HL-60/S4 (cell line): ENCODE measurements around the gene SCARF1.

Experiments
- in situ Hi-C: fragments of 300-500 bp; cut with MboI; formaldehyde crosslinking; loops from 2 replicates; pipeline ENCODE4 v1.14.3; 2022; ENCODE audit warnings: low sequenced_read_pairs

Gene SCARF1

GRCh38 chr17:1628856-1629503 is 16.6 kb downstream of the SCARF1 start:
- in situ Hi-C loops, result no loop called here

GRCh38 chr17:1627982-1628855 is 17.3 kb downstream of the SCARF1 start, which contains the start of gene SLC43A2:
Gene SLC43A2, minus strand, starts transcription at chr17:1628834. Its CDS starts 960 bp downstream, at chr17:1627874.
- in situ Hi-C loops, result no loop called here

GRCh38 chr17:1627182-1627981 is 18.1 kb downstream of the SCARF1 start:
- in situ Hi-C loops, result no loop called here

- in situ Hi-C loops, result no loop called here
Measured at GRCh38 chr17:1626333-1626732, 19.2 kb downstream of the SCARF1 start.

- in situ Hi-C loops, result no loop called here
Measured at GRCh38 chr17:1625581-1625980, 20.0 kb downstream of the SCARF1 start.

- in situ Hi-C loops, result no loop called here
Measured at GRCh38 chr17:1625053-1625452, 20.5 kb downstream of the SCARF1 start.

GRCh38 chr17:1624650-1625049 is 20.9 kb downstream of the SCARF1 start:
- in situ Hi-C loops, result no loop called here

- in situ Hi-C loops, result no loop called here
Measured at GRCh38 chr17:1623057-1623630, 22.4 kb downstream of the SCARF1 start.

GRCh38 chr17:1621273-1621954 is 24.1 kb downstream of the SCARF1 start:
- in situ Hi-C loops, result no loop called here

GRCh38 chr17:1620486-1620885 is 25.0 kb downstream of the SCARF1 start:
- in situ Hi-C loops, result no loop called here

GRCh38 chr17:1617620-1618174 is 27.8 kb downstream of the SCARF1 start:
- in situ Hi-C loops, result no loop called here

- in situ Hi-C loops, result no loop called here
Measured at GRCh38 chr17:1616101-1616500, 29.4 kb downstream of the SCARF1 start.

- in situ Hi-C loops, result no loop called here
Measured at GRCh38 chr17:1612400-1612799, 33.1 kb downstream of the SCARF1 start.

- in situ Hi-C loops, result no loop called here
Measured at GRCh38 chr17:1611715-1612114, 33.8 kb downstream of the SCARF1 start.

- in situ Hi-C loops, result no loop called here
Measured at GRCh38 chr17:1608676-1609075, 36.9 kb downstream of the SCARF1 start.

GRCh38 chr17:1607971-1608320 is 37.6 kb downstream of the SCARF1 start:
- in situ Hi-C loops, result no loop called here

GRCh38 chr17:1606352-1606985 is 39.1 kb downstream of the SCARF1 start:
- in situ Hi-C loops, result no loop called here

- in situ Hi-C loops, result no loop called here
Measured at GRCh38 chr17:1605681-1606351, 39.7 kb downstream of the SCARF1 start.

- in situ Hi-C loops, result no loop called here
Measured at GRCh38 chr17:1604831-1605528, 40.6 kb downstream of the SCARF1 start.
